Measurements from ENCODE around the gene DLGAP1.

DNA sequence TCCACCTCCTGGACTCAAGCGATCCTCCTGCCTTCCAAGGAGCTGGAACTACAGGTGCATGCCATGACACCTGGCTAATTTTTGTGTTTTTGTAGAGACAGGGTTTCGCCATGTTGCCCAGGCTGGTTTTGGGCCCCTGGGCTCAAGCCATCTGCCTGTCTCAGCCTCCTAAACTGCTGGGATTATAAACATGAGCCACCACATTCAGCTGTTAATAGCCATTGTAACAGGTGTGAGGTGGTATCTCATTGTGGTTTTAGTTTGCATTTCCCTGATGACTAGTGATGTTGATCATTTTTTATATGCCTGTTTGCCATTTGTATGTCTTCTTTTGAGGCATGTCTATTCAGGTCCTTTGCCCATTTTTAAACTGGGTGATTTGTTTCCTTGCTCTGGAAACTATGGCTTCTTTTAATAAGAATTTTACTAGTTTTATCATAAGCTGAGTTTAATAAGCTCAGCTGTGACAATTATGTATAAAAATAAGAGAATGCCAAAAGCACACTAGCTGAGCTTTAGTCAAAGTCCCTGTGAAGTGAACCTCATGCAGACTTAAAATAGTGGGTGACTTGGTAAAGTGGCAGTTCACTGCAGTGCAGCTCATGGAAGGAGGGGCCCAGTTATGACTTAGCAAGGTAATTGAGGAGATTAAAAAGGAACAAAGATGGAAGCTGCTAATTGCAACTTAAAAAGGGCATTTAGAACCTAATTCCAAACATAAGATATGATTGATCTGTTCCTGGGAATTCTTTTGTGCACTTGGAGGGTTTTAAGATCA, 540.1 kb downstream of the DLGAP1 start:
- TF ChIP-seq POLR2A (IDR thresholded peaks at IDR 0.05) (no peak), EP300 (IDR thresholded peaks at IDR 0.05) (no peak)
